HG02943 (cell line): Measurements from ENCODE around the gene SHISAL1.

Source experiments
- ATAC-seq: cut with Tn5 transposase; IDR thresholded peaks from one replicate; pipeline ENCODE4 v1.9.1; 2021; ENCODE audit warnings: mild to moderate bottlenecking, low read depth, moderate library complexity; ENCODE audit not compliant: unreplicated experiment

SHISAL1 gene

GRCh38 chr22:44312766-44313165 is at the start of gene SHISAL1:
Gene SHISAL1, minus strand, starts transcription at chr22:44312951. Its CDS starts 12,006 bp downstream, at chr22:44300945.
- ATAC-seq: no peak

GRCh38 chr22:44361391-44362126 is 48.8 kb upstream of the SHISAL1 start:
- no peak for ATAC-seq

GRCh38 chr22:44360668-44361381 is 48.1 kb upstream of the SHISAL1 start:
- ATAC-seq: no peak

- no peak for ATAC-seq
Measured at GRCh38 chr22:44360306-44360667, 47.5 kb upstream of the SHISAL1 start.

GRCh38 chr22:44359496-44360110 is 46.9 kb upstream of the SHISAL1 start:
- no peak for ATAC-seq

GRCh38 chr22:44358709-44359440 is 46.1 kb upstream of the SHISAL1 start:
- ATAC-seq: no peak

- no peak for ATAC-seq
Measured at GRCh38 chr22:44357966-44358465, 45.3 kb upstream of the SHISAL1 start.

GRCh38 chr22:44357296-44357965 is 44.7 kb upstream of the SHISAL1 start:
- ATAC-seq: no peak

GRCh38 chr22:44355716-44356070 is 42.9 kb upstream of the SHISAL1 start:
- no peak for ATAC-seq

GRCh38 chr22:44354288-44354687 is 41.5 kb upstream of the SHISAL1 start:
- ATAC-seq: no peak

GRCh38 chr22:44353041-44353440 is 40.3 kb upstream of the SHISAL1 start:
- ATAC-seq: no peak

GRCh38 chr22:44352378-44353035 is 39.8 kb upstream of the SHISAL1 start:
- no peak for ATAC-seq

GRCh38 chr22:44351685-44352377 is 39.1 kb upstream of the SHISAL1 start:
- ATAC-seq: no peak

GRCh38 chr22:44351037-44351436 is 38.3 kb upstream of the SHISAL1 start:
- no peak for ATAC-seq

- ATAC-seq: no peak
Measured at GRCh38 chr22:44349594-44349993, 36.8 kb upstream of the SHISAL1 start.

GRCh38 chr22:44348971-44349560 is 36.3 kb upstream of the SHISAL1 start:
- no peak for ATAC-seq

- no peak for ATAC-seq
Measured at GRCh38 chr22:44347549-44347948, 34.8 kb upstream of the SHISAL1 start.

- ATAC-seq: no peak
Measured at GRCh38 chr22:44347080-44347479, 34.3 kb upstream of the SHISAL1 start.

GRCh38 chr22:44345872-44346271 is 33.1 kb upstream of the SHISAL1 start:
- no peak for ATAC-seq
